Osteocyte (in vitro differentiated cells): ENCODE results near the gene HOXA3. TPM values are rescaled to one million over a fixed set of nuclear protein-coding genes. Genes with fewer than 3 reads are reported as not detected.

Experiments
- DNase-seq: peaks from one replicate; pipeline ENCODE4 v3.0.0; 2021; ENCODE audit warnings: mixed read lengths; ENCODE audit not compliant: unreplicated experiment; ENCODE audit errors: extremely low spot score
- H3K27ac Mint-ChIP-seq: one replicate; pipeline ENCODE4 v1.8.0; 2021; ENCODE audit warnings: mild to moderate bottlenecking, mixed read lengths; ENCODE audit not compliant: unreplicated experiment
- H3K27me3 Mint-ChIP-seq: one replicate; pipeline ENCODE4 v1.8.0; 2021; ENCODE audit warnings: mixed read lengths; ENCODE audit not compliant: unreplicated experiment
- H3K36me3 Mint-ChIP-seq: one replicate; pipeline ENCODE4 v1.8.0; 2021; ENCODE audit warnings: mixed read lengths; ENCODE audit not compliant: unreplicated experiment
- H3K4me1 Mint-ChIP-seq: one replicate; pipeline ENCODE4 v1.8.0; 2021; ENCODE audit warnings: mixed read lengths; ENCODE audit not compliant: unreplicated experiment
- H3K4me3 Mint-ChIP-seq: one replicate; pipeline ENCODE4 v1.8.0; 2021; ENCODE audit warnings: mild to moderate bottlenecking, moderate library complexity, mixed read lengths; ENCODE audit not compliant: unreplicated experiment
- H3K9me3 Mint-ChIP-seq: one replicate; pipeline ENCODE4 v1.8.0; 2021; ENCODE audit warnings: mixed read lengths; ENCODE audit not compliant: unreplicated experiment
- CTCF ChIP-seq: fragments of 200-600 bp; sonication (generic); IDR thresholded peaks from 2 replicates; pipeline ENCODE4 v1.5.0; 2021; ENCODE audit warnings: antibody characterized with exemption, mild to moderate bottlenecking, moderate library complexity
- total RNA-seq: library from RNA; stranded (reverse); gene quantifications from 2 replicates; pipeline ENCODE4 v1.2.1, GENCODE V29; 2021

HOXA3 gene
- total RNA-seq, 1 donor from 2014 or later = not detected

GRCh38 chr7:27106181-27106900 is 46.0 kb downstream of the HOXA3 start:
- Mint-ChIP-seq H3K4me1 (peaks cover 16% of the 10 kb centered on the region), H3K9me3 (no peaks in the 10 kb centered on the region), H3K36me3 (peaks cover 3% of the 10 kb centered on the region), H3K27me3 (peaks cover 93% of the 10 kb centered on the region), H3K27ac (no peak overlapping the region), H3K4me3 (no peak overlapping the region)
- DNase-seq = peak; percentile 69
- no peak for TF ChIP-seq CTCF

GRCh38 chr7:27105301-27106031 is 46.9 kb downstream of the HOXA3 start:
- Mint-ChIP-seq H3K27ac (no peak overlapping the region), H3K9me3 (no peaks in the 10 kb centered on the region), H3K36me3 (peaks cover 3% of the 10 kb centered on the region), H3K27me3 (peaks cover 93% of the 10 kb centered on the region), H3K4me1 (peaks cover 15% of the 10 kb centered on the region), H3K4me3 (no peak overlapping the region)
- DNase-seq = peak; percentile 48
- no peak for TF ChIP-seq CTCF

- TF ChIP-seq CTCF = no peak
- Mint-ChIP-seq H3K9me3 (no peaks in the 10 kb centered on the region), H3K27ac (no peak overlapping the region), H3K27me3 (peaks cover 94% of the 10 kb centered on the region), H3K4me3 (no peak overlapping the region), H3K36me3 (peaks cover 3% of the 10 kb centered on the region), H3K4me1 (peaks cover 15% of the 10 kb centered on the region)
- DNase-seq = peak; percentile 36
These were observed 47.9 kb downstream of the HOXA3 start for GRCh38 chr7:27104341-27105058.

- Mint-ChIP-seq H3K27me3 (peaks cover 94% of the 10 kb centered on the region), H3K27ac (no peak overlapping the region), H3K9me3 (no peaks in the 10 kb centered on the region), H3K36me3 (peaks cover 3% of the 10 kb centered on the region), H3K4me3 (no peak overlapping the region), H3K4me1 (peaks cover 16% of the 10 kb centered on the region)
- no peak for TF ChIP-seq CTCF
- DNase-seq = peak; percentile 51
These were observed 48.7 kb downstream of the HOXA3 start for GRCh38 chr7:27103489-27104226.
